ENCODE data around the gene FUBP3. TPM values are rescaled to one million over a fixed set of nuclear protein-coding genes. Genes with fewer than 3 reads are reported as not detected.

FUBP3 gene
- total and polyA plus RNA-seq, 2 experiments from 2014 or later = 42.5 to 74.8 TPM

GRCh38 chr9:130597228-130597627 lies 17.9 kb downstream of the FUBP3 start:
- peaks cover 28% of the 10 kb centered on the region for H4K20me1 ChIP-seq (replicated peaks; ENCODE audit: insufficient read depth)
- H3K4me3 Mint-ChIP-seq = no peak overlapping the region
- peak overlapping the region; percentile 20; the same call in 1 of the 2 replicates for H3K27ac Mint-ChIP-seq

More at GRCh38 chr9:130597228-130597627, 17.9 kb downstream of the FUBP3 start:
- peaks cover 41% of the 10 kb centered on the region for H3K36me3 Mint-ChIP-seq (ENCODE audit: low read depth)
- Histone ChIP-seq H3K36me3 (ENCODE audit: insufficient read depth) (peaks cover 10% of the 10 kb centered on the region), H3K4me3 (no peak overlapping the region), H3K79me2 (replicated peaks; ENCODE audit: insufficient read depth) (peaks cover 72% of the 10 kb centered on the region), H3K27ac (ENCODE audit: low read depth) (peak overlapping the region; percentile 60), H3K9me2 (ENCODE audit: insufficient read depth) (no peaks in the 10 kb centered on the region), H2AFZ (no peak overlapping the region), H3K4me2 (no peak overlapping the region), H3K27me3 (ENCODE audit: insufficient read depth) (no peaks in the 10 kb centered on the region), H3K4me1 (ENCODE audit: insufficient read depth) (no peaks in the 10 kb centered on the region; the same call in 1 of the 2 replicates), H3F3A (replicated peaks; ENCODE audit: low read depth) (no peaks in the 10 kb centered on the region)
- ATAC-seq (no peak), DNase-seq (ENCODE audit: low spot score) (no peak)
- no peaks in the 10 kb centered on the region for H3K9me3 Mint-ChIP-seq
- no peak for TF ChIP-seq EZH2 (IDR thresholded peaks at IDR 0.05; ENCODE audit: low read depth, unreplicated experiment)
- TF ChIP-seq, protein P1, sequence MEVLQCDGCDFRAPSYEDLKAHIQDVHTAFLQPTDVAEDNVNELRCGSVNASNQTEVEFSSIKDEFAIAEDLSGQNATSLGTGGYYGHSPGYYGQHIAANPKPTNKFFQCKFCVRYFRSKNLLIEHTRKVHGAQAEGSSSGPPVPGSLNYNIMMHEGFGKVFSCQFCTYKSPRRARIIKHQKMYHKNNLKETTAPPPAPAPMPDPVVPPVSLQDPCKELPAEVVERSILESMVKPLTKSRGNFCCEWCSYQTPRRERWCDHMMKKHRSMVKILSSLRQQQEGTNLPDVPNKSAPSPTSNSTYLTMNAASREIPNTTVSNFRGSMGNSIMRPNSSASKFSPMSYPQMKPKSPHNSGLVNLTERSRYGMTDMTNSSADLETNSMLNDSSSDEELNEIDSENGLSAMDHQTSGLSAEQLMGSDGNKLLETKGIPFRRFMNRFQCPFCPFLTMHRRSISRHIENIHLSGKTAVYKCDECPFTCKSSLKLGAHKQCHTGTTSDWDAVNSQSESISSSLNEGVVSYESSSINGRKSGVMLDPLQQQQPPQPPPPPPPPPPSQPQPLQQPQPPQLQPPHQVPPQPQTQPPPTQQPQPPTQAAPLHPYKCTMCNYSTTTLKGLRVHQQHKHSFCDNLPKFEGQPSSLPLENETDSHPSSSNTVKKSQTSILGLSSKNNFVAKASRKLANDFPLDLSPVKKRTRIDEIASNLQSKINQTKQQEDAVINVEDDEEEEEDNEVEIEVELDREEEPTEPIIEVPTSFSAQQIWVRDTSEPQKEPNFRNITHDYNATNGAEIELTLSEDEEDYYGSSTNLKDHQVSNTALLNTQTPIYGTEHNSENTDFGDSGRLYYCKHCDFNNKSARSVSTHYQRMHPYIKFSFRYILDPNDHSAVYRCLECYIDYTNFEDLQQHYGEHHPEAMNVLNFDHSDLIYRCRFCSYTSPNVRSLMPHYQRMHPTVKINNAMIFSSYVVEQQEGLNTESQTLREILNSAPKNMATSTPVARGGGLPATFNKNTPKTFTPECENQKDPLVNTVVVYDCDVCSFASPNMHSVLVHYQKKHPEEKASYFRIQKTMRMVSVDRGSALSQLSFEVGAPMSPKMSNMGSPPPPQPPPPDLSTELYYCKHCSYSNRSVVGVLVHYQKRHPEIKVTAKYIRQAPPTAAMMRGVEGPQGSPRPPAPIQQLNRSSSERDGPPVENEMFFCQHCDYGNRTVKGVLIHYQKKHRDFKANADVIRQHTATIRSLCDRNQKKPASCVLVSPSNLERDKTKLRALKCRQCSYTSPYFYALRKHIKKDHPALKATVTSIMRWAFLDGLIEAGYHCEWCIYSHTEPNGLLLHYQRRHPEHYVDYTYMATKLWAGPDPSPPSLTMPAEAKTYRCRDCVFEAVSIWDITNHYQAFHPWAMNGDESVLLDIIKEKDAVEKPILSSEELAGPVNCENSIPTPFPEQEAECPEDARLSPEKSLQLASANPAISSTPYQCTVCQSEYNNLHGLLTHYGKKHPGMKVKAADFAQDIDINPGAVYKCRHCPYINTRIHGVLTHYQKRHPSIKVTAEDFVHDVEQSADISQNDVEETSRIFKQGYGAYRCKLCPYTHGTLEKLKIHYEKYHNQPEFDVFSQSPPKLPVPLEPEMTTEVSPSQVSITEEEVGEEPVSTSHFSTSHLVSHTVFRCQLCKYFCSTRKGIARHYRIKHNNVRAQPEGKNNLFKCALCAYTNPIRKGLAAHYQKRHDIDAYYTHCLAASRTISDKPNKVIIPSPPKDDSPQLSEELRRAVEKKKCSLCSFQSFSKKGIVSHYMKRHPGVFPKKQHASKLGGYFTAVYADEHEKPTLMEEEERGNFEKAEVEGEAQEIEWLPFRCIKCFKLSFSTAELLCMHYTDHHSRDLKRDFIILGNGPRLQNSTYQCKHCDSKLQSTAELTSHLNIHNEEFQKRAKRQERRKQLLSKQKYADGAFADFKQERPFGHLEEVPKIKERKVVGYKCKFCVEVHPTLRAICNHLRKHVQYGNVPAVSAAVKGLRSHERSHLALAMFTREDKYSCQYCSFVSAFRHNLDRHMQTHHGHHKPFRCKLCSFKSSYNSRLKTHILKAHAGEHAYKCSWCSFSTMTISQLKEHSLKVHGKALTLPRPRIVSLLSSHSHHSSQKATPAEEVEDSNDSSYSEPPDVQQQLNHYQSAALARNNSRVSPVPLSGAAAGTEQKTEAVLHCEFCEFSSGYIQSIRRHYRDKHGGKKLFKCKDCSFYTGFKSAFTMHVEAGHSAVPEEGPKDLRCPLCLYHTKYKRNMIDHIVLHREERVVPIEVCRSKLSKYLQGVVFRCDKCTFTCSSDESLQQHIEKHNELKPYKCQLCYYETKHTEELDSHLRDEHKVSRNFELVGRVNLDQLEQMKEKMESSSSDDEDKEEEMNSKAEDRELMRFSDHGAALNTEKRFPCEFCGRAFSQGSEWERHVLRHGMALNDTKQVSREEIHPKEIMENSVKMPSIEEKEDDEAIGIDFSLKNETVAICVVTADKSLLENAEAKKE (CRISPR knock-in tag; IDR thresholded peaks at IDR 0.05) = no peak
- TF ChIP-seq, protein P2, sequence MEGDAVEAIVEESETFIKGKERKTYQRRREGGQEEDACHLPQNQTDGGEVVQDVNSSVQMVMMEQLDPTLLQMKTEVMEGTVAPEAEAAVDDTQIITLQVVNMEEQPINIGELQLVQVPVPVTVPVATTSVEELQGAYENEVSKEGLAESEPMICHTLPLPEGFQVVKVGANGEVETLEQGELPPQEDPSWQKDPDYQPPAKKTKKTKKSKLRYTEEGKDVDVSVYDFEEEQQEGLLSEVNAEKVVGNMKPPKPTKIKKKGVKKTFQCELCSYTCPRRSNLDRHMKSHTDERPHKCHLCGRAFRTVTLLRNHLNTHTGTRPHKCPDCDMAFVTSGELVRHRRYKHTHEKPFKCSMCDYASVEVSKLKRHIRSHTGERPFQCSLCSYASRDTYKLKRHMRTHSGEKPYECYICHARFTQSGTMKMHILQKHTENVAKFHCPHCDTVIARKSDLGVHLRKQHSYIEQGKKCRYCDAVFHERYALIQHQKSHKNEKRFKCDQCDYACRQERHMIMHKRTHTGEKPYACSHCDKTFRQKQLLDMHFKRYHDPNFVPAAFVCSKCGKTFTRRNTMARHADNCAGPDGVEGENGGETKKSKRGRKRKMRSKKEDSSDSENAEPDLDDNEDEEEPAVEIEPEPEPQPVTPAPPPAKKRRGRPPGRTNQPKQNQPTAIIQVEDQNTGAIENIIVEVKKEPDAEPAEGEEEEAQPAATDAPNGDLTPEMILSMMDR (conservative IDR thresholded peaks at IDR 0.05; ENCODE audit: low read depth in 2 of 2) = no peak
- TF ChIP-seq REST (IDR thresholded peaks at IDR 0.05; ENCODE audit: unreplicated experiment) = no peak
- TF ChIP-seq POLR2AphosphoS5 (IDR thresholded peaks at IDR 0.05; ENCODE audit: low read depth) = no peak
- TF ChIP-seq CREB1 (CRISPR knock-in tag; IDR thresholded peaks at IDR 0.05; ENCODE audit: low read depth) = no peak
- TF ChIP-seq STAT1 (IDR thresholded peaks at IDR 0.05; ENCODE audit: unreplicated experiment) = no peak
- TF ChIP-seq ZNF331 (CRISPR knock-in tag; IDR thresholded peaks at IDR 0.05; ENCODE audit: low read depth) = no peak
- H3K4me1 Mint-ChIP-seq = peaks cover 28% of the 10 kb centered on the region
- peaks cover 3% of the 10 kb centered on the region for H3K27me3 Mint-ChIP-seq (ENCODE audit: insufficient read depth, low read depth, poor library complexity)
